CD14-positive monocyte (primary cell): ENCODE results near the gene BSN. TPM values are rescaled to one million over a fixed set of nuclear protein-coding genes. Genes with fewer than 3 reads are reported as not detected.

Source experiments
- DNase-seq, 3 donors: peaks; one replicate each; pipeline ENCODE4 v3.0.0-alpha.2; 2011 to 2022
- H2AFZ ChIP-seq: 2 replicates; pipeline ENCODE4 v1.6.0; 2012; ENCODE audit warnings: mild to moderate bottlenecking, low read depth, low read length, inconsistent platforms; ENCODE audit not compliant: insufficient read depth, poor library complexity, severe bottlenecking
- H3K27ac ChIP-seq, 2 donors: 1 replicate in 1 of 2; 2 replicates in 1 of 2; pipeline ENCODE4 v1.5.1; 2012 to 2013; ENCODE audit warnings: low read length in 2 of 2, control low read depth in 1 of 2, inconsistent platforms in 1 of 2, low read depth in 1 of 2, mild to moderate bottlenecking in 1 of 2
- H3K27me3 ChIP-seq, 2 donors: one replicate each; pipeline versions ENCODE4 v1.6.0 to v1.6.1; 2011 to 2013; ENCODE audit warnings: low read length in 2 of 2; ENCODE audit not compliant: control insufficient read depth in 2 of 2, insufficient read depth in 2 of 2
- H3K36me3 ChIP-seq, 2 donors: replicated peaks in 1 of 2; 1 replicate in 1 of 2; 2 replicates in 1 of 2; pipeline versions ENCODE4 v1.5.1 to v1.6.1; 2012 to 2013; ENCODE audit warnings: low read length in 2 of 2, control low read depth in 1 of 2, inconsistent platforms in 1 of 2, mild to moderate bottlenecking in 1 of 2; ENCODE audit not compliant: insufficient read depth in 2 of 2, control insufficient read depth in 1 of 2
- H3K4me1 ChIP-seq, 2 donors: 1 replicate in 1 of 2; 2 replicates in 1 of 2; pipeline versions ENCODE4 v1.5.1 to v1.6.1; 2012 to 2013; ENCODE audit warnings: low read length in 2 of 2, control low read depth in 1 of 2, inconsistent platforms in 1 of 2, mild to moderate bottlenecking in 1 of 2, moderate library complexity in 1 of 2; ENCODE audit not compliant: insufficient read depth in 2 of 2, control insufficient read depth in 1 of 2
- H3K4me2 ChIP-seq: replicated peaks from 2 replicates; pipeline ENCODE3; 2012; ENCODE audit warnings: low read length, moderate library complexity, mild to moderate bottlenecking; ENCODE audit not compliant: poor library complexity, severe bottlenecking; ENCODE audit errors: extremely low read depth
- H3K4me3 ChIP-seq, 3 experiments: fragments of 200-600 bp in 1 of 3; sonication (generic) in 1 of 3; replicated peaks in 1 of 3; 1 replicate in 2 of 3; 2 replicates in 1 of 3; pipeline ENCODE4 v1.5.1; 2011 to 2013; ENCODE audit warnings: low read length in 3 of 3, mild to moderate bottlenecking in 3 of 3, control low read depth in 2 of 3, low read depth in 2 of 3, inconsistent platforms in 1 of 3, moderate library complexity in 1 of 3
- H3K79me2 ChIP-seq: 2 replicates; pipeline ENCODE4 v1.6.0; 2012; ENCODE audit warnings: mild to moderate bottlenecking, control low read depth, inconsistent platforms, low read length, moderate library complexity; ENCODE audit not compliant: insufficient read depth
- H3K9ac ChIP-seq: 2 replicates; pipeline ENCODE4 v1.6.0; 2017; ENCODE audit warnings: low read length, mild to moderate bottlenecking; ENCODE audit not compliant: insufficient read depth, poor library complexity, severe bottlenecking
- H3K9me3 ChIP-seq, 2 donors: replicated peaks in 1 of 2; 1 replicate in 1 of 2; 2 replicates in 1 of 2; pipeline versions ENCODE4 v1.5.1 to v1.6.1; 2012 to 2013; ENCODE audit warnings: low read length in 2 of 2, control low read depth in 1 of 2; ENCODE audit not compliant: control insufficient read depth in 1 of 2, insufficient read depth in 1 of 2
- H4K20me1 ChIP-seq: 2 replicates; pipeline ENCODE4 v1.6.0; 2012; ENCODE audit warnings: mild to moderate bottlenecking, low read length, control low read depth, moderate library complexity; ENCODE audit not compliant: insufficient read depth
- H3K27ac Mint-ChIP-seq, 7 donors: one replicate each; pipeline ENCODE4 v1.8.0; 2020; ENCODE audit warnings: mild to moderate bottlenecking in 7 of 7, mixed read lengths in 7 of 7, moderate library complexity in 6 of 7, inconsistent platforms in 2 of 7
- H3K27me3 Mint-ChIP-seq, 3 donors: one replicate each; pipeline ENCODE4 v1.8.0; 2021 to 2022; ENCODE audit warnings: low read depth in 3 of 3, mild to moderate bottlenecking in 3 of 3, mixed read lengths in 3 of 3, moderate library complexity in 3 of 3, inconsistent platforms in 1 of 3
- H3K36me3 Mint-ChIP-seq, 2 donors: one replicate each; pipeline ENCODE4 v1.8.0; 2020; ENCODE audit warnings: mixed read lengths in 2 of 2, inconsistent platforms in 1 of 2, mild to moderate bottlenecking in 1 of 2
- H3K4me1 Mint-ChIP-seq: one replicate; pipeline ENCODE4 v1.8.0; 2020; ENCODE audit warnings: mild to moderate bottlenecking, mixed read lengths
- H3K4me3 Mint-ChIP-seq, 2 donors: one replicate each; pipeline ENCODE4 v1.8.0; 2020; ENCODE audit warnings: mild to moderate bottlenecking in 2 of 2, mixed read lengths in 2 of 2, moderate library complexity in 1 of 2
- H3K9me3 Mint-ChIP-seq, 7 donors: one replicate each; pipeline ENCODE4 v1.8.0; 2020 to 2022; ENCODE audit warnings: mixed read lengths in 7 of 7, mild to moderate bottlenecking in 6 of 7, moderate library complexity in 6 of 7, inconsistent platforms in 2 of 7
- CTCF ChIP-seq: fragments of 200-600 bp; IDR thresholded peaks from one replicate; pipeline ENCODE4 v1.8.0; 2022; ENCODE audit warnings: antibody characterized with exemption, mild to moderate bottlenecking
- WGBS: methylation state at CpG from one replicate; pipeline ENCODE4 v1.1.5; 2013; ENCODE audit warnings: missing lambda C conversion rate; ENCODE audit not compliant: insufficient coverage; 5-methylcytosine and 5-hydroxymethylcytosine counted together
- intact Hi-C, 2 donors: fragments of 100-400 bp; cut with micrococcal nuclease; formaldehyde crosslinking; loops; one replicate each; pipeline versions ENCODE4 v1.15.0 to v1.15.1; 2023
- polyA plus RNA-seq, 3 donors: library from polyadenylated mRNA; depleted of rRNA in 1 of 3; unstranded in 2 of 3; stranded (reverse) in 1 of 3; fragments of 300-500 nt in 2 of 3; fragments of >200 nt in 1 of 3; fragmentation: Illumina TruSeq in 2 of 3; gene quantifications; 1 replicate in 2 of 3; 2 replicates in 1 of 3; pipeline ENCODE4 v1.2.3, GENCODE V29; 2012 to 2021

The BSN gene
- polyA plus RNA-seq, 3 donors = not detected

- Mint-ChIP-seq H3K4me3 (no peak overlapping the region), H3K27me3 (no peaks in the 10 kb centered on the region), H3K27ac (peak overlapping the region in 2 of 7 donors; percentile 25 to 50), H3K4me1 (peaks cover 18% of the 10 kb centered on the region), H3K9me3 (no peaks in the 10 kb centered on the region), H3K36me3 (peaks cover 36 to 47% of the 10 kb centered on the region in 2 donors)
- TF ChIP-seq CTCF = no peak
- H3K9ac ChIP-seq = no peak overlapping the region
- peak in 2 of 3 donors; percentile 7 to 28 for DNase-seq
- peaks cover 21% of the 10 kb centered on the region for H4K20me1 ChIP-seq
- no peak overlapping the region for H3K27ac ChIP-seq
- H3K4me3 ChIP-seq = no peak overlapping the region
- no peaks in the 10 kb centered on the region for H3K9me3 ChIP-seq
- no peaks in the 10 kb centered on the region for H3K79me2 ChIP-seq
- 64% methylated on average over 2 of the region's 2 CpGs for WGBS
- intact Hi-C loops = no loop called here
- no peak overlapping the region for H3K4me2 ChIP-seq
- peaks cover 9 to 38% of the 10 kb centered on the region in 2 donors for H3K36me3 ChIP-seq
- H3K4me1 ChIP-seq = no peaks in the 10 kb centered on the region
- H3K27me3 ChIP-seq = no peaks in the 10 kb centered on the region
- no peak overlapping the region for H2AFZ ChIP-seq
Measured at GRCh38 chr3:49519916-49520385, 34.3 kb upstream of the BSN start.

GRCh38 chr3:49523756-49524747, 30.2 kb upstream of the BSN start:
- Histone ChIP-seq H2AFZ (no peak overlapping the region), H3K27ac (peak overlapping the region in 1 of 2 donors; percentile 26), H3K4me2 (no peak overlapping the region), H3K27me3 (no peaks in the 10 kb centered on the region), H4K20me1 (peaks cover 22% of the 10 kb centered on the region), H3K79me2 (no peaks in the 10 kb centered on the region), H3K36me3 (peaks cover 0 to 6% of the 10 kb centered on the region in 2 donors), H3K4me3 (no peak overlapping the region), H3K9me3 (no peaks in the 10 kb centered on the region), H3K9ac (no peak overlapping the region), H3K4me1 (no peaks in the 10 kb centered on the region)
- Mint-ChIP-seq H3K4me3 (no peak overlapping the region), H3K27me3 (no peaks in the 10 kb centered on the region), H3K4me1 (peaks cover 18% of the 10 kb centered on the region), H3K27ac (peak overlapping the region in 2 of 7 donors; percentile 46 to 73), H3K36me3 (peaks cover 20 to 21% of the 10 kb centered on the region in 2 donors), H3K9me3 (no peaks in the 10 kb centered on the region)
- no peak for TF ChIP-seq CTCF
- DNase-seq = peak in 1 of 3 donors; percentile 15
- intact Hi-C loops = no loop called here
- 100% methylated on average over 3 of the region's 5 CpGs for WGBS
